Ishikawa (cell line): ENCODE data around the gene PCMTD2.

ENCODE experiments used
- EP300 ChIP-seq: IDR thresholded peaks from 2 replicates; pipeline ENCODE4 v1.6.1; 2012; ENCODE audit warnings: borderline replicate concordance
- TEAD4 ChIP-seq: IDR thresholded peaks from 2 replicates; pipeline ENCODE4 v1.6.1; 2012
- USF1 ChIP-seq: IDR thresholded peaks from 2 replicates; pipeline ENCODE4 v1.6.1; 2012
- ZBTB7A ChIP-seq: IDR thresholded peaks from 2 replicates; pipeline ENCODE4 v1.6.1; 2012; ENCODE audit warnings: low read depth

DNA sequence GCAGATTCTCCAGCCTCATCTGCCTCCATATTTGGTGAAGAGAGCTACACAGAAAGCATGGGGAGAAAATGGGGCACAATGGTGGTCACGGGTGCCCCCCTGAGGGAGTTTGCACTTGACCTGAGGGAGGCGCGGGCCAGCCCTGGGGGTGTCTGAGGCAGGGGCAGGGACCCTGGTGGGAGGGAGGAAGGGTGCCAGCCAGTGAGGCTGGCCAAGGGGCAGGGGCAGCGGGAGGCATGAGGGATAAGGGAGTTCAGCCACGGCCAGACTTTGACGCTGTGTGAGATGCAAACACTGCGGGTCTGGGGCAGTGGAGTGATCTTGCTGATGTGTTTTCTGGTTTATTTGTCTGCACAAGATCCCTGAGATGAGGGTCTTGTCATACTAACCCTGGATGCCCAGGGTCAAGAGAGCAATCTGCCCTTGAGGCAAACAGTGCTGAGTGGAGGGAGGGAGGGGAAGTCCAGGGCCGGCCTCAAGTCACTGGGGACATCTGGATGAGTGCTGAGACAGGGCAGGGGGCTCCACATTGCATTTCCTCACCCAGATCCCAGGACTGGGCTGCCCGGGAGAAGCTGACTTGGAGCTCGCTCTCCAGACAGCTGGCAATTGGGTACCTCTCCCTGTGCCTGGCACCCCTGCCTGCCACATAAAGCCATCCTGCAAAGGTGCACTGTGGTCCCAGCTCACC, 8.8 kb upstream of the PCMTD2 start:
- TF ChIP-seq USF1 (no peak), ZBTB7A (no peak), EP300 (no peak), TEAD4 (no peak)
